Activated B cell treated with CpG ODN at 0.5 μM for 24 hours (primary cell): Measurements from ENCODE around the gene GSK3B. TPM values are rescaled to one million over a fixed set of nuclear protein-coding genes. Genes with fewer than 3 reads are reported as not detected.

Experiments
- ATAC-seq: fragments of 200-7000 bp; cut with Tn5 transposase; one replicate; pipeline ENCODE4 v1.10.0; 2021; ENCODE audit warnings: low read depth, mild to moderate bottlenecking, moderate library complexity
- CTCF ChIA-PET: fragments of 350-600 bp; sonication (Branson Sonifier 250); formaldehyde crosslinking; loops from one replicate; lab custom pipeline; 2021; ENCODE audit warnings: antibody characterized with exemption; lab: Charles Lee
- POLR2A ChIA-PET: fragments of 350-600 bp; sonication (Branson Sonifier 250); formaldehyde crosslinking; loops from one replicate; lab custom pipeline; 2021; ENCODE audit warnings: antibody characterized with exemption; lab: Charles Lee
- DNase-seq: peaks from one replicate; pipeline ENCODE4 v3.0.0; 2022
- H3K27ac Mint-ChIP-seq: one replicate; pipeline ENCODE4 v1.8.0; 2020; ENCODE audit warnings: mixed read lengths
- H3K27me3 Mint-ChIP-seq: one replicate; pipeline ENCODE4 v1.8.0; 2021; ENCODE audit warnings: mixed read lengths
- H3K36me3 Mint-ChIP-seq: one replicate; pipeline ENCODE4 v1.8.0; 2021; ENCODE audit warnings: low read depth, mixed read lengths
- H3K4me1 Mint-ChIP-seq: one replicate; pipeline ENCODE4 v1.8.0; 2021; ENCODE audit warnings: mixed read lengths
- H3K4me3 Mint-ChIP-seq: one replicate; pipeline ENCODE4 v1.8.0; 2020; ENCODE audit warnings: mild to moderate bottlenecking, mixed read lengths
- H3K9me3 Mint-ChIP-seq: one replicate; pipeline ENCODE4 v1.8.0; 2020; ENCODE audit warnings: mixed read lengths
- CTCF ChIP-seq: fragments of 200-600 bp; IDR thresholded peaks from one replicate; pipeline ENCODE4 v1.8.0; 2022; ENCODE audit warnings: antibody characterized with exemption, mild to moderate bottlenecking
- intact Hi-C: fragments of 100-400 bp; cut with micrococcal nuclease; formaldehyde crosslinking; loops from one replicate; pipeline ENCODE4 v1.15.1; 2024
- total RNA-seq: library from RNA; stranded (reverse); gene quantifications from 2 replicates; pipeline ENCODE4 v1.2.3, GENCODE V29; 2022

The GSK3B gene
- total RNA-seq, 1 donor from 2014 or later: 35.4 TPM

- Mint-ChIP-seq H3K4me1 (peaks cover 9% of the 10 kb centered on the region), H3K9me3 (no peaks in the 10 kb centered on the region), H3K36me3 (peaks cover 3% of the 10 kb centered on the region), H3K4me3 (no peak overlapping the region), H3K27ac (no peak overlapping the region), H3K27me3 (no peaks in the 10 kb centered on the region)
- no peak for TF ChIP-seq CTCF
- DNase-seq: no peak
- ATAC-seq: no peak
- intact Hi-C loops: no loop called here
- ChIA-PET POLR2A (no interaction called here), CTCF (no interaction called here)
Observed at GRCh38 chr3:119812491-119813058, 281.7 kb downstream of the GSK3B start.

GRCh38 chr3:119810018-119810435, 284.2 kb downstream of the GSK3B start:
- peak overlapping the region; percentile 75 for H3K27ac Mint-ChIP-seq
- DNase-seq: peak; percentile 51
- peaks cover 9% of the 10 kb centered on the region for H3K4me1 Mint-ChIP-seq
- H3K27me3 Mint-ChIP-seq: no peaks in the 10 kb centered on the region
- ChIA-PET CTCF (no interaction called here), POLR2A (interaction anchor here (0.7 to 2.6 kb wide), 4 partner anchors 89 to 285 kb away, joined by 3 to 10 read pairs (median 3); partner anchors contain the start of gene GSK3B)
- peaks cover 3% of the 10 kb centered on the region for H3K36me3 Mint-ChIP-seq
- intact Hi-C loops: loop anchor here (1.0 to 2.0 kb wide), 2 partner anchors 109 to 284 kb away; partner anchors contain the start of gene GSK3B
- H3K4me3 Mint-ChIP-seq: peak overlapping the region; percentile 90
- TF ChIP-seq CTCF: no peak
- peak; percentile 85 for ATAC-seq
- no peaks in the 10 kb centered on the region for H3K9me3 Mint-ChIP-seq

- ChIA-PET POLR2A (interaction anchor here (0.7 to 2.6 kb wide), 4 partner anchors 88 to 286 kb away, joined by 3 to 10 read pairs (median 3); partner anchors contain the start of gene GSK3B), CTCF (interaction anchor here (0.6 kb wide), 1 partner anchor 24 kb away, joined by 3 read pairs; no protein-coding TSS in a partner anchor)
- H3K27ac Mint-ChIP-seq: no peak overlapping the region
- DNase-seq: no peak
- peak overlapping the region; percentile 90 for H3K4me3 Mint-ChIP-seq
- no peaks in the 10 kb centered on the region for H3K9me3 Mint-ChIP-seq
- peaks cover 3% of the 10 kb centered on the region for H3K36me3 Mint-ChIP-seq
- peak; percentile 19 for ATAC-seq
- intact Hi-C loops: loop anchor here (1.0 to 2.0 kb wide), 2 partner anchors 109 to 285 kb away; partner anchors contain the start of gene GSK3B
- no peaks in the 10 kb centered on the region for H3K27me3 Mint-ChIP-seq
- TF ChIP-seq CTCF: no peak
- peaks cover 9% of the 10 kb centered on the region for H3K4me1 Mint-ChIP-seq
Observed at GRCh38 chr3:119809249-119810017, 284.8 kb downstream of the GSK3B start.

- CTCF ChIA-PET: interaction anchor here (0.6 kb wide), 1 partner anchor 25 kb away, joined by 3 read pairs; no protein-coding TSS in a partner anchor
- POLR2A ChIA-PET: interaction anchor here (2.6 kb wide), 1 partner anchor 286 kb away, joined by 10 read pairs; the partner anchor contains the start of gene GSK3B
- Mint-ChIP-seq H3K4me1 (peaks cover 9% of the 10 kb centered on the region), H3K27ac (peak overlapping the region; percentile 16), H3K4me3 (peak overlapping the region; percentile 26), H3K9me3 (no peaks in the 10 kb centered on the region), H3K36me3 (peaks cover 3% of the 10 kb centered on the region), H3K27me3 (no peaks in the 10 kb centered on the region)
- DNase-seq (no peak), ATAC-seq (no peak)
- intact Hi-C loops: no loop called here
- no peak for TF ChIP-seq CTCF
Observed at GRCh38 chr3:119808843-119809242, 285.4 kb downstream of the GSK3B start.

GRCh38 chr3:119808244-119808643, 286.0 kb downstream of the GSK3B start:
- Mint-ChIP-seq H3K27me3 (no peaks in the 10 kb centered on the region), H3K9me3 (no peaks in the 10 kb centered on the region), H3K4me1 (peaks cover 9% of the 10 kb centered on the region), H3K27ac (peak overlapping the region; percentile 16), H3K36me3 (peaks cover 3% of the 10 kb centered on the region), H3K4me3 (peak overlapping the region; percentile 26)
- no peak for DNase-seq
- intact Hi-C loops: no loop called here
- ChIA-PET POLR2A (interaction anchor here (2.6 kb wide), 1 partner anchor 287 kb away, joined by 10 read pairs; the partner anchor contains the start of gene GSK3B), CTCF (no interaction called here)
- no peak for ATAC-seq
- TF ChIP-seq CTCF: no peak
